ENCODE measurements around the gene DDX23. TPM values are rescaled to one million over a fixed set of nuclear protein-coding genes. Genes with fewer than 3 reads are reported as not detected.

Gene DDX23
- polyA plus RNA-seq, 1 of the 3 experiments (the other 2 are of a cell fraction) = 50.4 TPM

GRCh38 chr12:48858043-48858442, 6.1 kb upstream of the DDX23 start:
- ChIA-PET POLR2A (interaction anchor here (2.8 kb wide), 1 partner anchor 8 kb away, joined by 14 read pairs; the partner anchor contains the start of gene RND1), CTCF (interaction anchor here (0.7 to 34.8 kb wide), 4 partner anchors 9 to 120 kb away, joined by 3 to 667 read pairs (median 3); partner anchors contain the start of gene WNT1)
- TF ChIP-seq GABPA (IDR thresholded peaks at IDR 0.05; ENCODE audit: low read depth) = no peak
- H3K36me3 ChIP-seq (replicated peaks in 1 of 2; ENCODE audit: control insufficient read depth in 1 of 2, insufficient read depth in 2 of 2, low read length in 1 of 2) = no peaks in the 10 kb centered on the region
- H3K27ac ChIP-seq (ENCODE audit: low read depth in 2 of 2, low read length in 1 of 2) = no peak overlapping the region
- H3K27me3 ChIP-seq (ENCODE audit: insufficient read depth) = no peaks in the 10 kb centered on the region; the same call in 1 of the 2 replicates
- no peaks in the 10 kb centered on the region for H3K9me2 ChIP-seq
- H3K4me2 ChIP-seq = no peak overlapping the region
- 73% methylated on average over 8 of the region's 8 CpGs for WGBS (ENCODE audit: low lambda C conversion rate)
- H3K79me2 ChIP-seq (ENCODE audit: insufficient read depth) = no peaks in the 10 kb centered on the region
- no peaks in the 10 kb centered on the region for H3F3A ChIP-seq (replicated peaks; ENCODE audit: insufficient read depth)
- DNase-seq = no peak
- H3K4me1 ChIP-seq (ENCODE audit: control insufficient read depth in 1 of 2, insufficient read depth in 2 of 2, low read depth in 1 of 2, low read length in 1 of 2) = peaks cover 0 to under 1% of the 10 kb centered on the region in 2 experiments; a peak in 1 of 4 replicates
- no peak overlapping the region for H2AFZ ChIP-seq (ENCODE audit: low read depth)
- H3K4me3 ChIP-seq (ENCODE audit: low read depth in 2 of 2, low read length in 1 of 2) = no peak overlapping the region
- H3K9me3 ChIP-seq = no peaks in the 10 kb centered on the region
- H4K20me1 ChIP-seq (ENCODE audit: insufficient read depth) = no peaks in the 10 kb centered on the region
- no peak overlapping the region for H3K9ac ChIP-seq

- H3K4me1 ChIP-seq (ENCODE audit: control insufficient read depth in 1 of 2, insufficient read depth in 2 of 2, low read depth in 1 of 2, low read length in 1 of 2) = peaks cover 0 to 6% of the 10 kb centered on the region in 2 experiments; a peak in 2 of 4 replicates
- H3K27ac ChIP-seq (ENCODE audit: low read depth in 2 of 2, low read length in 1 of 2) = no peak overlapping the region
- H3K9me3 ChIP-seq = no peaks in the 10 kb centered on the region
- H3K9me2 ChIP-seq = no peaks in the 10 kb centered on the region
- no peaks in the 10 kb centered on the region for H3K36me3 ChIP-seq (replicated peaks in 1 of 2; ENCODE audit: control insufficient read depth in 1 of 2, insufficient read depth in 2 of 2, low read length in 1 of 2)
- no peak overlapping the region for H3K4me3 ChIP-seq (ENCODE audit: low read depth in 2 of 2, low read length in 1 of 2)
- H3K27me3 ChIP-seq (ENCODE audit: insufficient read depth) = no peaks in the 10 kb centered on the region; the same call in 1 of the 2 replicates
- no peak overlapping the region for H3K9ac ChIP-seq
- no peak for TF ChIP-seq MAX (IDR thresholded peaks at IDR 0.05; ENCODE audit: low read depth)
- no peak for TF ChIP-seq POLR2AphosphoS5 (IDR thresholded peaks at IDR 0.05; ENCODE audit: low read depth, low read length)
- no peak for TF ChIP-seq TAF1 (IDR thresholded peaks at IDR 0.05; ENCODE audit: borderline replicate concordance, low read depth, low read length)
- no peak for TF ChIP-seq GATA2 (CRISPR knock-in tag; IDR thresholded peaks at IDR 0.05)
- no peak for TF ChIP-seq TEAD4 (IDR thresholded peaks at IDR 0.05; ENCODE audit: borderline replicate concordance, insufficient read depth)
- TF ChIP-seq TCF12 (IDR thresholded peaks at IDR 0.05) = no peak
- TF ChIP-seq REST (IDR thresholded peaks at IDR 0.05; ENCODE audit: low read depth, low read length) = no peak
- no peak for TF ChIP-seq FOXJ3 (CRISPR knock-in tag; IDR thresholded peaks at IDR 0.05)
- TF ChIP-seq, protein P1, sequence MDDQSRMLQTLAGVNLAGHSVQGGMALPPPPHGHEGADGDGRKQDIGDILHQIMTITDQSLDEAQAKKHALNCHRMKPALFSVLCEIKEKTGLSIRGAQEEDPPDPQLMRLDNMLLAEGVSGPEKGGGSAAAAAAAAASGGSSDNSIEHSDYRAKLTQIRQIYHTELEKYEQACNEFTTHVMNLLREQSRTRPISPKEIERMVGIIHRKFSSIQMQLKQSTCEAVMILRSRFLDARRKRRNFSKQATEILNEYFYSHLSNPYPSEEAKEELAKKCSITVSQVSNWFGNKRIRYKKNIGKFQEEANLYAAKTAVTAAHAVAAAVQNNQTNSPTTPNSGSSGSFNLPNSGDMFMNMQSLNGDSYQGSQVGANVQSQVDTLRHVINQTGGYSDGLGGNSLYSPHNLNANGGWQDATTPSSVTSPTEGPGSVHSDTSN (IDR thresholded peaks at IDR 0.05) = no peak
- no peak for TF ChIP-seq RAD21 (IDR thresholded peaks at IDR 0.05; ENCODE audit: low read length)
- no peak for TF ChIP-seq JUND (IDR thresholded peaks at IDR 0.05)
- TF ChIP-seq SIN3A (IDR thresholded peaks at IDR 0.05; ENCODE audit: borderline replicate concordance, low read depth, low read length) = no peak
- no peak for TF ChIP-seq ZBTB33 (IDR thresholded peaks at IDR 0.05; ENCODE audit: borderline replicate concordance, low read depth)
- no peak for TF ChIP-seq MEF2A (IDR thresholded peaks at IDR 0.05; ENCODE audit: borderline replicate concordance, low read depth)
- no peak for TF ChIP-seq EZH2phosphoT487 (IDR thresholded peaks at IDR 0.05; ENCODE audit: borderline replicate concordance, low read depth)
- TF ChIP-seq MXI1 (IDR thresholded peaks at IDR 0.05; ENCODE audit: low read depth, low read length) = no peak
- no peak for TF ChIP-seq EP300 (IDR thresholded peaks at IDR 0.05; ENCODE audit: borderline replicate concordance in 1 of 2, low read depth in 1 of 2, low read length in 1 of 2)
- TF ChIP-seq CHD2 (IDR thresholded peaks at IDR 0.05; ENCODE audit: low read length, partially characterized antibody) = no peak
- no peak for DNase-seq
- no peaks in the 10 kb centered on the region for H4K20me1 ChIP-seq (ENCODE audit: insufficient read depth)
- POLR2A ChIA-PET = interaction anchor here (2.8 kb wide), 1 partner anchor 8 kb away, joined by 14 read pairs; the partner anchor contains the start of gene RND1
- no peaks in the 10 kb centered on the region for H3K79me2 ChIP-seq (ENCODE audit: insufficient read depth)
- H3K4me2 ChIP-seq = no peak overlapping the region
- WGBS (ENCODE audit: low lambda C conversion rate) = 76% methylated on average over 12 of the region's 13 CpGs
- no peaks in the 10 kb centered on the region for H3F3A ChIP-seq (replicated peaks; ENCODE audit: insufficient read depth)
- H2AFZ ChIP-seq (ENCODE audit: low read depth) = no peak overlapping the region
- CTCF ChIA-PET = interaction anchor here (0.7 to 34.8 kb wide), 6 partner anchors 8 to 120 kb away, joined by 3 to 667 read pairs (median 5); partner anchors contain the start of genes RND1 and WNT1
Measured at GRCh38 chr12:48857278-48857994, 5.5 kb upstream of the DDX23 start.

Data from SK-N-SH (cell line).